ENCODE data around the gene IQSEC3. TPM values are rescaled to one million over a fixed set of nuclear protein-coding genes. Genes with fewer than 3 reads are reported as not detected.

Gene IQSEC3
- total and polyA plus RNA-seq, 10 of the 15 experiments (the other 5 are each of a cell fraction or from before 2014, with no cell fraction given), result not detected

DNA sequence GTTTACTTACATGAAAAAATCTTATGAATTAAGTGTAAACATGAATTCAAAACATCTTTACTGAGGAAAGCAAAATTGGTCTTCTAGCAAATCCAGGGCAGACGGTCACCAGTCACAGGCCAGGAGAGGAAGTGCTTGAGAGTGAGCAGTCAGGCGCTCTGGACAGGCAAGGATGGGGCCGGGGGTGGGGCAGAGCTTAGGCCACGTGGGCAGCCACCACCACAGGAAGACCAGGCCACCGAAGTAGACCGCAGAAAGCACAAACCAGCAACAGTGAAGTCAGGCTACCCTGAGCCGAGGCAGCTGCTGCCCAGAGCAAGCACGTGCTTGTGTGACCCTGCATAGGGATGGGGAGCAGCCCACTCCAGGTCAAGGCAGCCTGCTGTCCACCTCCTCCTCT is 113.9 kb downstream of the IQSEC3 start (continued):
- TF ChIP-seq, protein P1, sequence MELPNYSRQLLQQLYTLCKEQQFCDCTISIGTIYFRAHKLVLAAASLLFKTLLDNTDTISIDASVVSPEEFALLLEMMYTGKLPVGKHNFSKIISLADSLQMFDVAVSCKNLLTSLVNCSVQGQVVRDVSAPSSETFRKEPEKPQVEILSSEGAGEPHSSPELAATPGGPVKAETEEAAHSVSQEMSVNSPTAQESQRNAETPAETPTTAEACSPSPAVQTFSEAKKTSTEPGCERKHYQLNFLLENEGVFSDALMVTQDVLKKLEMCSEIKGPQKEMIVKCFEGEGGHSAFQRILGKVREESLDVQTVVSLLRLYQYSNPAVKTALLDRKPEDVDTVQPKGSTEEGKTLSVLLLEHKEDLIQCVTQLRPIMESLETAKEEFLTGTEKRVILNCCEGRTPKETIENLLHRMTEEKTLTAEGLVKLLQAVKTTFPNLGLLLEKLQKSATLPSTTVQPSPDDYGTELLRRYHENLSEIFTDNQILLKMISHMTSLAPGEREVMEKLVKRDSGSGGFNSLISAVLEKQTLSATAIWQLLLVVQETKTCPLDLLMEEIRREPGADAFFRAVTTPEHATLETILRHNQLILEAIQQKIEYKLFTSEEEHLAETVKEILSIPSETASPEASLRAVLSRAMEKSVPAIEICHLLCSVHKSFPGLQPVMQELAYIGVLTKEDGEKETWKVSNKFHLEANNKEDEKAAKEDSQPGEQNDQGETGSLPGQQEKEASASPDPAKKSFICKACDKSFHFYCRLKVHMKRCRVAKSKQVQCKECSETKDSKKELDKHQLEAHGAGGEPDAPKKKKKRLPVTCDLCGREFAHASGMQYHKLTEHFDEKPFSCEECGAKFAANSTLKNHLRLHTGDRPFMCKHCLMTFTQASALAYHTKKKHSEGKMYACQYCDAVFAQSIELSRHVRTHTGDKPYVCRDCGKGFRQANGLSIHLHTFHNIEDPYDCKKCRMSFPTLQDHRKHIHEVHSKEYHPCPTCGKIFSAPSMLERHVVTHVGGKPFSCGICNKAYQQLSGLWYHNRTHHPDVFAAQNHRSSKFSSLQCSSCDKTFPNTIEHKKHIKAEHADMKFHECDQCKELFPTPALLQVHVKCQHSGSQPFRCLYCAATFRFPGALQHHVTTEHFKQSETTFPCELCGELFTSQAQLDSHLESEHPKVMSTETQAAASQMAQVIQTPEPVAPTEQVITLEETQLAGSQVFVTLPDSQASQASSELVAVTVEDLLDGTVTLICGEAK (IDR thresholded peaks at IDR 0.05; ENCODE audit: borderline replicate concordance), result no peak
- TF ChIP-seq IRF4 (IDR thresholded peaks at IDR 0.05; ENCODE audit: low read depth, low read length), result no peak

DNA sequence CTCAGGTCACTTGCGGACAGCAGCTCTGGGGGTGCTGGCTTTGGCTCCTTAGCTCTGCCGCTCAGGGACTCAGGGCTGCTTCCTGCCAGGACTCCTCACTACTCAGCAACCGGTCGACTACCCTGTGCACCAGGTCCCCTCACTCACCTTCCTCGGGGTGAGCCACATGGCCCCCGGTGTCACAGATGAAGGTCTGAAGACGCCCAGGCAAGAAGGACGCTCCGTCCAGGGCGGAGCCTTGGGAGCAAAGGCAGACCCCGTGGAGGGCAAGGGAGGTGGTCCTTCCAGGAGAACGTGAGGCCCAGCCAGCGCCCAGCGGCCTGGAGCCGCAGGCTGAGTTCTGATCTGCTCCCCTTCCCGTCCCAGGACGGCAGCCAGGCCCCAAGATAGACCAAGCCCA is 115.4 kb downstream of the IQSEC3 start:
- H3K36me3 ChIP-seq (ENCODE audit: control insufficient read depth in 2 of 2, insufficient read depth in 2 of 2, low read length in 1 of 2), result no peaks in the 10 kb centered on the region
- H3K9me3 ChIP-seq (replicated peaks; ENCODE audit: control insufficient read depth, insufficient read depth, low read length), result no peaks in the 10 kb centered on the region
- H3K9ac ChIP-seq (ENCODE audit: control insufficient read depth, insufficient read depth, low read length), result no peak overlapping the region
- no peak overlapping the region for H3K4me2 ChIP-seq (ENCODE audit: control insufficient read depth, insufficient read depth)
- no peak overlapping the region for H3K4me3 ChIP-seq
- no peaks in the 10 kb centered on the region for H4K20me1 ChIP-seq (ENCODE audit: control insufficient read depth, insufficient read depth)
- H3K27me3 ChIP-seq (replicated peaks in 1 of 2; ENCODE audit: control insufficient read depth in 2 of 2, insufficient read depth in 2 of 2, low read length in 1 of 2), result no peaks in the 10 kb centered on the region; a peak in 1 of 4 replicates
- FAIRE-seq (no peak), ATAC-seq (no peak), DNase-seq (ENCODE audit: low read depth, low spot score) (no peak)
- 78% methylated on average over 15 of the region's 17 CpGs for WGBS (ENCODE audit: insufficient coverage, insufficient replicate concordance, low lambda C conversion rate, missing lambda C conversion rate)
- H3K79me2 ChIP-seq (ENCODE audit: control insufficient read depth, insufficient read depth, low read length), result no peaks in the 10 kb centered on the region
- ChIA-PET CTCF (no interaction called here), SMC1A (ENCODE audit: uncharacterized antibody, unreplicated experiment) (no interaction called here), RAD21 (ENCODE audit: unreplicated experiment) (no interaction called here), POLR2A (no interaction called here)
- no peak for TF ChIP-seq TAF1 (IDR thresholded peaks at IDR 0.05; ENCODE audit: borderline replicate concordance, low read depth, low read length)
- no peak for TF ChIP-seq NR2F1 (conservative IDR thresholded peaks at IDR 0.05)
- no peak for TF ChIP-seq WRNIP1 (IDR thresholded peaks at IDR 0.05; ENCODE audit: borderline replicate concordance, low read depth, low read length)
- no TSS peak for BruUV-seq (replicated peaks)
- in situ Hi-C loops (cut with MboI), result no loop called here
- intact Hi-C loops (cut with micrococcal nuclease; ENCODE audit: unreplicated experiment), result no loop called here
- no peak overlapping the region for H2AFZ ChIP-seq (ENCODE audit: control insufficient read depth, low read depth, low read length)
- no peak overlapping the region for H3K27ac ChIP-seq (ENCODE audit: control insufficient read depth, insufficient read depth)
- H3K4me1 ChIP-seq (ENCODE audit: control insufficient read depth, insufficient read depth, low read length), result peaks cover 5% of the 10 kb centered on the region
